GM21737 (cell line): Measurements from ENCODE around the gene MED25.

Source experiments
- ATAC-seq: cut with Tn5 transposase; IDR thresholded peaks from one replicate; pipeline ENCODE4 v1.9.1; 2021; ENCODE audit warnings: mild to moderate bottlenecking, moderate library complexity; ENCODE audit not compliant: unreplicated experiment

MED25 gene

DNA sequence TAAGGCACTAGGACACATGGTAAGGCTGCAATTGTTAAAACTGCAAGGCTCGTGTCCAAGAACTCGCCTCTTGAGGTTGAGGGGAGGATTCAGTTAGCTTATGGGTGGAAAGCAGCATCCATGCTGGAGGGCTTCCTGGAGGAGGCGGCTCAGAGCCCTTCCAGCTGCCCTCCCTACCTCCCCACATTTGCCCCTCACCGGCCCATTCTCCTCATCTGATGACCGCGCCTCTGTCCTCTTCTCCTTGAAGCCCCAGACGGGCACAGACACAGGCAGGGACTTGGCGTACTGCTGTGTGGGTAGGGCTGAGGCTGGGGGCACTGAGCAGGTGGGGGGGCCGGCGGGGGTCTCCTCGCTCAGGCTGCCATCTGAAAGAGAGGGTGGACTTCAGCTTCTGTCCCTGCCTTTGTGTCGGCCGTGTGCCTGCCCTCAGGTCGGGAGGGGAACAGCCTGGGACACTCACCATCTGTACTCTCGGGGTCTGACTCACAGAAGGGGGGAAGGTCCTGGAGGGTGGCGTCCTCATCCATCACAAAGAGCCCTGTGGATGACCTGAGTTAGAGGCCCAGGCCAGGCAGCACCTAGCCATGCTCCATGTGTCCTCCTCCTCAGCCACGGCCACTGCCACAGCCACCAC lies 53.4 kb downstream of the MED25 start:
- ATAC-seq: no peak

DNA sequence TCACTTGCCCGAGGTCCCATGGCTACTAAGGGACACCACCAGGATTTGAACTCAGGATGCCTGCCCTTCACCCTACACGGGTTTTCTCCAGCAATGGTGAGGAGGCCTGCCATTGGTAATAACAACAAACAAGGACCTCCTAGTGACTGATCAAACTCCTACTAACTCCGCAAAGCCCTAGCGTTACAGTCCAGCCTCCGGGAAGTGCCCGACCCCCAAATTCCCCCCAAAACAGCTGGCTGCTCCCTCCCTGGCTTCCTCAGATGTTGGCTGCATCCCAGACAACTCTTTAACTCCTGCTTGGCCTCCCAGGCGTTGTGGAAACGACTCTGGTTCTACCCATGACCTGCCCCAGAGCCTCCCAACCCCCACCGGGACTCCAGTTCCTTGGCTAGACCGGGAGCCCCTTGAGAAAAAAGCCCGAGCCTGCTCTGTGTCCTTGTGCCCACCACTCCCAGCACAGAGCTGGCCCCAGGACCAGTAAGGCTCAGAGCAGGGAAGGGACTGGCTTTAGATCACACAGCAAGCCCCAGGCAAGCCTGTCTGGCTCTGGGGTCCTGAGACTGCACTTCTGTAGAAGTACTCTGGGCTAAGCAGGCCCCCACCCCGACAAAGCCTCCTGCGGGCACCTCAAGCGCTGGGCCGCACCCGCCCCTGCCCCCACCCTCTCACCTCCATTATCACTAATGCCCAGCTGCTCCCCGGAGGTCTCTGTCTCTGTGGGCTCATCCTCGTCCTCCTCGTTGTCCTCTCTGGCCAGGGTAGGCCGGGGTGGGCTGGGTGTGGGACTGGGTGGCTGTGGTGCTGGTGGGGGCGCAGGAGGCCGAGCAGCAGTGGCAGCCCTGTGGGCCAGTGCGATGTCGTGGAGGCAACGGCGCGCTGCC lies 54.4 kb downstream of the MED25 start:
- ATAC-seq: no peak

DNA sequence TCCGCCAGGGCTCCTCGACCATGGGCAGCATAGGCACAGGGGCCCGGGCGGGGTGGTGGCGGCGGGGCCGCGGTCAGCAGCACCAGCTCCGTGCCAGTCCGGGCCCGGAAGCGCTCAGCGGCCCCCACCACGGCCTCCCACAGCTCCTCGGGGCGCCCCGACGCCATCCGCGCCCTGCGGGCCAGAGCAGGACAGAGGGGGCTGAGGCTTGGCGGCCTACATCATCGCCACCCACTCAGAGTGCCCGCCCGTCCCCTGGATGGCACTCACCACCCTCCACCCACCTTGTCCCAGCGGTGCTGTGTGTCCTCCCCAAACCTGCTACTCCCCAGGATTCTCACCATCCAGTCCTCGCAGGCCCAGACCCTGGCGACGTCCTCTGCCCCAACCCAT lies 55.0 kb downstream of the MED25 start:
- ATAC-seq: no peak

DNA sequence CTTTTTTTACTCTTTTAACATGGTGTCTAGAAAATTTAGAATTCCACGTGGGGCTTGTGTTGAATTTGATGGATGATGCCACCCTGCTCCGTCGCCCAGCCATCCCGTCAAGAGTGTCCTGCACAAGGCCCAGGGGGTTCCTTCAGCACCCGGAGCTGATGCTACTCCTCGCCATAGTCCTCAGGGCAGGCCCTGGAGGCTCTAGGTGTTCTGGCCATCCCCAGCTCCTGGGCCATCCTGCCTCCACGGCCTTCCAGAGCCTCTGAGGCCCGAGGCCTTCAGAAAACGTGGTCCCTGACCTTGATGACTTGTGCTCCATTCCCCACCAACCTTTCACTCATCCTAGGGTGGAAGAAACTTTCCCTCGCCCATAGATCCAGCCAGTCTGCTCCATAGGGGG lies 55.7 kb downstream of the MED25 start:
- no peak for ATAC-seq

DNA sequence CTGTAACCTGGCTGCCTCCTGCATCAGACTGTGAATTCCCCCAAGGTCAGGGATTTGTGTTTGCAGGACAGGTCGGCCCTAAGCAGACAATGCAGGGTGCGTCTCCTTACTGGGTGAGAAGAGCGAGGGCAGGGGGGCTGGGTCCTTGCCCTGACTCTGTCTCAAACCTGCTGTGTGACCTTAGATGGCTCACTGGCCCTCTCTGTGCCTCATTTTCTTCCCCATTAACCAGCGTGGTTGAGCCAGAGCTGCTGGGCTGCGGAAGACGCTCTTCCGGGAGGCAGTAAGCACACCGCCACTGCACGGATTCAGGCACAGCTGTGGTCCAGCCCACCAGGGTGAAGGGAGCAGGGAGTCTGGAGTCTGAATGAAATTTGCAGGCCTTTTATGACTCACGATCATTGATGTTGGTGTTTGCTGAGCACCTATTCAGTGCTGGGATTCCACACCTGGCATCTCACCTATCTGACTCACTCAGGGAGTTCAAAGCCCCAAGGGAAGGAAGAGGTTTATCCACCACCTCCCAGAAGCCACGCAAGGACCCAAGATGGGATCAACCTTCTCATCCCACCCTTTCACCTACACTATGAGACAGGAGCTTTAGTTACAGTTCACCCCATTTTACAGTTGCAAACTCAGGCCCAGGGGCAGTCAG lies 56.5 kb downstream of the MED25 start:
- no peak for ATAC-seq

DNA sequence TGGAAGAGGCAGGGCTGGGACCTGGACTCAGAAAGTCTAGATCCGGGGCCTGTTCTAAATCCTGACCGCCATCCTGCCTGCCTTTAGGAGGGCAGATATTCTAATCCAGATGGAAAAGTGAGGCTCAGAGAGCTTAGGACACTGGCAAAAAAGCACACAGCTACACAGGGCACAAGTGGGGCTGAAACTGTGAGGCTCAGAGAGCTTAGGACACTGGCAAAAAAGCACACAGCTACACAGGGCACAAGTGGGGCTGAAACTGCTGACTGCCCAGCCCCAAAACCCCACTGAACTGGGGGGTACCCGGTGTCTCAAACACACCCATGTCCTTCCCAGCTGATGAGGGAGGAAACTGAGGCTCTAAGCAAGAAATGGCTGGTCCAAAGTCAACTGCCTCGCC lies 57.1 kb downstream of the MED25 start:
- ATAC-seq: no peak

DNA sequence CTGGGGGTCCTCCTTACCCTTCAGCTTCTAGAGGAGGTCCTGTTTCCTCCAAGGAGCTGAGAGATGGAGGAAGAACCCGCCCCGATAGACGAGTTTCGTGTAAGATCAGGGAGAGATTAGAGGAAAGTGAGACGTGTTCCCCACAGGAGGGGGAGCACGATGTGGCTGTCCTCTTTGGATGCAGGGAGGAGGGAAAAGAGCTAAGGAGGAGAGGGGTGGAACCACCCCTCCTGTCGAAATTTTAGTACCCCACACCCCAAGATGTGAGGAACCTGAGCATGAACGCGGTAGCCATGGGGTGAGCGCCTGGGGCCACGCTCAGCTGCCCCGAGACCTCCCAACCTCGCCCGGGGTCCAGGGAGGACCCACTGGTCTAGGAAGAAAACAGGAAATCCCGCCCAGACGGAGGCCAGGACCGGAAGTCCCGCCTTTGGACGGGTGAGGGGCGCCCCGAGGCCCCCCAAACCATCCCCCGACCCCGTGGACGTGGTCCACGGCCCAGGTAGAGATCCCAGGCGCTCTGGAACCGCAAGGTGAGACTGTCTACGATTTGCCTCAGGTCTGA lies 57.9 kb downstream of the MED25 start:
- no peak for ATAC-seq

DNA sequence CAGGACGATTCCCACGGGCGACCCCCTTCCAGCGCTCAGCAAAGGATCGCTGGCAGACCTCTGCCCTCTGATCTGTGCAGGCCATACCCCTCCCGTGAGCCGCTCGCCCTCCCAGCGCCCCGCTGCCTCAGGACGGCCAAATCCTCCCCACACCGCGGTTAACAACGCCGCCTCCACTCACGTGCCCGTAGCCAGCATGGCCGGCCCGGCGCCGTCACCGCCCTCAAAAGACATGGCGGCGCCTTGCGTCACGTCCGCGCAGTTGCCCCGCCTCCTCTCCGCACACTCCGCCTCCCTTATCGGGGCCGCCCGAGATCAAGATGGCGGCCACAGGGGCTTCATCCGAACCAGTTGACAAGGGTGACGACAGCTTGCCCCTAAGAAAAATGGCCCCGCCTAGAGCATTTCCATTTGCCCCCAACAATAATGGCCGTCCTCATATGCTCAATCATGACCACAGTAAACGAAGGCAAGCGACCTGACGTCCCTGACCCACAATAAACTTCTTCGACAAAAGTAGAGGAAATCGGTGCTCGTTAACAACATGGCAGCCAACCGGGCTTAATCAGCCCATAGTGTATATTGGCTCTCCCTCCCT lies 58.4 kb downstream of the MED25 start:
- ATAC-seq: peak; percentile 40

DNA sequence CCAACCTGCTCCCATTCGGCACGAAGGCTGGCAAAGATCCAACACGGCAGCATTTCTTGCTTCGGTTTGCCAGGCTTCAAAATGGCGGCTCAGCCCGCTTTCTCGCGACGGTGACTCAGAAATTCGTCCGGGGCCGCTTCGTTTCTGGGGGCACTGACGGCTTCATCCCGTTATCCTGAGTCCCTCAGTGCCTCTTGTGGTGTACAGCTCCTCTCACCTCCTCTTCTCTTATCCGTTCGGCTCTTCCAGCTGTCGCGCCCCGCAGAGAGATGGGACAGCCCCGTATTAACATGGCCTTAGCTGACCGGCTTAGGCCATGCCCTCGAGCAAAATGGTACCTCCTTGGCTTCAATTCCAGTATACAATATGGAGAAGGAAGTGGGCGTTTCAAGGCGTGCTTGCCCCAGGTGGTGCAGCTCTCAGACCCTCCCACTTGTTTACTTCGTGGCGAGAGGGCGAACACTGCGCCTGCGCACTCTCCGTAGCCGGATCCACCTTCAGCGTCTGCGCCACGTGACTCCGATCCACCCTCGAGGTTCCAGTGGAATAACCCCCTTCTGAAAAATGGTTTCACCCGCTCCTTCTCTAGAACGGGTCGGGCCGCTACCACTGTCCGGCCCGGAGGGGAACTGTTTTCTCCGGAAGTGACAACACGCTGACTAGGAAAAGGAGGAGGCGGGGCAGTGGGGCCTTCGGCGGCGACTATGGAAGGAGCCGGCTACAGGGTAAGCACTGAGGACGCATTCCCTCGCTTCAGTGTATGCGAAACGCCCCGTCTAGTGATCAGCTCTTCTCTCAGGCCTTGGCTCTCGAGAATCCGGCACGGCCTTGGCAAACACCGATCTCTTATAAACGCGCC lies 59.2 kb downstream of the MED25 start, which contains the start of the genes AKT1S1 and TBC1D17:
TSS of gene AKT1S1 (minus strand) at position 336 of the 859 bp plus-strand sequence. CDS start 4,060 bp downstream, outside the sequence.
TSS of gene TBC1D17 (plus strand) at position 683 of the 859 bp plus-strand sequence. CDS start at position 705, 22 bp downstream.
- peak; percentile 56 for ATAC-seq

DNA sequence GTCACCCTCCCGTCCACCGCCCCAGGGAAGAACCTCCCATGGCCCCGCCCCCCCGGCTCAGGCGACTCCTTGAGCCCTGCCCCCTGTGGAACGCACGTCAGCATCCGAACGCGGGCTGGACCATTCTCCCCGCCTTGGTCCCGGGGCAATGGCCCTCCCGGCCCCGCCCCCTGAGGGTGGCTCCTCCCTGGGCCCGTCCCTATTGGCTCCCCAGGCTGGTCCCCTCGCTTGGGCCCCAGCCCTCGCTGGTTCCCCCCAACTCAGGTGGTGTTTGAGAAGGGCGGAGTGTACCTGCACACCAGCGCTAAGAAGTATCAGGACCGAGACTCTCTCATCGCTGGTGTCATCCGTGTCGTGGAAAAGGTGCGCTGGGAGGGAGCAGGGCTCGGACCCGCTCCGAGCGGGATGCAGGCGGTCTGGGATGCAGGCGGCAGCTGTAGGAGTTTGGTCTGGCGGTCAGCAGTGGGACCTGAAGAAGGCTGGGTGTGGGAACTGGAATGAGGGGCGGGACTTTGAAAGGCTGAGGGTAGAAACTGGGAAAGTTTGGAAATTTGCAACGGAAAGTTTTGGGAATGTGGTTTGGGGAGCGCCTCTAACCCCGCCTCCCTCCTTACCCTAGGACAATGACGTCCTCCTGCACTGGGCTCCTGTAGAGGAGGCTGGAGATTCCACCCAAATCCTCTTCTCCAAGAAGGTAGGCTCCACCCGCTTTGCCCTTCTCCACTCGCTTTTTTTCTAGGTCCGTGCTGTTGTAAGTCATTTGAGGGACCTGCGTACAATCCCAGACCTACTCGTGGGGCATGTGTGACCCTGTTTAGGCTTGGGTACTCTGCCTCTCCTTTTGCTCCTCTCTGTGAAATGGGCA lies 60.0 kb downstream of the MED25 start:
- peak; percentile 46 for ATAC-seq

DNA sequence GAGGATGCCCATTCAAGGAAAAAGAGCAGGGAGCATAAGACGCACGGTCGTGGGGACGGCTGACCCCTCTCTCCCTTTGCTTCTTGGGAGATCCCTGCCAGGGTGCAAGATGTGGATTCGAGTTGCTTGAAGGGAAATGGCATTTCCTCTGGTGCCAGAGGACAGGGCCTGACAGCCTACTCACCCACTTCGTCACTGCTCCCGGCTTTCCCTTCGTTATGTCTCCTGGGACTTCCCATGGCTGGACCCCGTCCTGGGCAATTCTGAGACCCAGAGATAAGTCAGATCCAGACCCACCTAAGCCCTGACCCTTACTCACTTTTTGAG lies 60.6 kb downstream of the MED25 start:
- ATAC-seq: no peak

DNA sequence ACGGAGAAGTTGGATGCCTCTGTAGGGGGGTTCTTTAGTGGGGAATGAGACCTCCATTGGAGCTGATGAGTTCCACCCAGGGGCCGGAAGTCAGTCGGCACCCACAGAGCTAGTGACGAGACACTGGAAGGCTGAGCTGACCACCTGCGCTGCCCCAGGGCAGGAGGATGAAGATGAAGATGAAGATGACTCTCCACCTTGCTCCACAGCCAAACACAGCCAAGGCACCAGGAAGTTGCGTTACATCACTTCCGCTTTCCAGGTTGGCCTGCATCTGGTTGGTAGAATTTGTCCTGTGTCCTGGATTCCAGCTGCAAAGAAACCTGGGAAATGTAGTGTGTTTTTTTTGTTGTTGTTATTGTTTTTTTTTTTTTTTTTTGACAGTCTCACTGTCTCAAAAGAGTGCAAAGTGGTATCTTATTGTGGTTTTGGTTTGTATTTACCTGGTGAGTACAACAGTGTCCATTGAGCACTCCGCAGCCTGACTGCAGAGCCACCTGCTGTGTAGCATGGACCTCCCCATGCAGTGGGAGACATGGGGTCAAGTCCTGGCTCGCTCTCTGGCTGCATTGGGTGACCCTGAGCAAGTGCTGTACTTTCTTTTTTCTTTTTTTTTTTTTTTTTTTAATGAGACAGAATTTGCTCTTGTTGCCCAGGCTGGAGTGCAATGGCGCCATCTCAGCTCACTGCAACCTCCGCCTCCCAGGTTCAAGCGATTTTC lies 61.3 kb downstream of the MED25 start:
- no peak for ATAC-seq

DNA sequence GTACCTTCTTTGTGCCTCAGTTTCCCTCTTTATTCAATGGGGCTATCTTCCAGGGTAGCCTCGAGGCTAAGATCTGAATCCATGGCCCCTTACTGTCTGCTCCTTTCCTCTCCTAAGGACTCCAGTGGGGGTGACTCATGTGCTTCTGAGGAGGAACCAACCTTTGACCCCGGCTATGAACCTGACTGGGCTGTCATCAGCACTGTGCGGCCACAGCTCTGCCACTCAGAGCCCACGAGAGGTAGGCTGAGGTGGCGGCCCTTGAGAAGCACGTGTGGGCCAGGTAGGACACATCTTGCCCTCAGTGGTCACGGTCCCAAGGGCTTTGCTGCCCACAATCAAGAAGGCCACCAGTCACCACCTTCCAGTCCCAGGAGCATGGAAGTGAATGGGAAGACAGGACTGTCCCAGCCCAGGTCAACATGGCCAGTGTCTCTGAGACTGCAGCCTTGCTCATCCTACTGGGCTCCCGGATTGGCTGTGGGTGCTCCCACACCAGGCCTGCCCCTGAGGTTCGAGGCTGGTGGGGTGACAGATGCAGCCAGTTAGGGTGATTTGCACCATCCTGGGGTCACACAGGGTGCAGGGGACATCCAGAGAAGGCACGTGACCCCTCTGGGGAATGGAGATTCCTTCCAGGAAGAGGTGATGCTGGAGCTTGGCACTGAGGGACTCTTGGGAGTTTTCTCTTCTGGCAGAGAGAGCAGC lies 62.2 kb downstream of the MED25 start:
- ATAC-seq: no peak

DNA sequence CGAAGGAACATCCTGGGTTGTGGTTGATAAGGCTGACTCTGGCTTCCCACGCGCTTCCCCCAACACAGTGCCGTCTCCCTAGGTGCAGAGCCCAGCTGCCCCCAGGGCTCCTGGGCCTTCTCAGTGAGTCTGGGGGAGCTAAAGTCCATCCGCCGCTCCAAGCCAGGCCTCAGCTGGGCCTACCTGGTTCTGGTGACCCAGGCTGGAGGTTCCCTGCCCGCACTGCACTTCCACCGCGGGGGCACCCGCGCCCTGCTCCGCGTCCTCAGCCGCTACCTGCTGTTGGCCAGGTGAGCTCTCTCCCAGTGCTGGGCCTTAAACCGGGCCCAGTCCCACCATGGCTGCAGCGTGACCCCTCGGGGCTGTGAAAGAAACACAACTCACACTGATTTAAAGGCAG lies 63.1 kb downstream of the MED25 start:
- ATAC-seq: no peak

DNA sequence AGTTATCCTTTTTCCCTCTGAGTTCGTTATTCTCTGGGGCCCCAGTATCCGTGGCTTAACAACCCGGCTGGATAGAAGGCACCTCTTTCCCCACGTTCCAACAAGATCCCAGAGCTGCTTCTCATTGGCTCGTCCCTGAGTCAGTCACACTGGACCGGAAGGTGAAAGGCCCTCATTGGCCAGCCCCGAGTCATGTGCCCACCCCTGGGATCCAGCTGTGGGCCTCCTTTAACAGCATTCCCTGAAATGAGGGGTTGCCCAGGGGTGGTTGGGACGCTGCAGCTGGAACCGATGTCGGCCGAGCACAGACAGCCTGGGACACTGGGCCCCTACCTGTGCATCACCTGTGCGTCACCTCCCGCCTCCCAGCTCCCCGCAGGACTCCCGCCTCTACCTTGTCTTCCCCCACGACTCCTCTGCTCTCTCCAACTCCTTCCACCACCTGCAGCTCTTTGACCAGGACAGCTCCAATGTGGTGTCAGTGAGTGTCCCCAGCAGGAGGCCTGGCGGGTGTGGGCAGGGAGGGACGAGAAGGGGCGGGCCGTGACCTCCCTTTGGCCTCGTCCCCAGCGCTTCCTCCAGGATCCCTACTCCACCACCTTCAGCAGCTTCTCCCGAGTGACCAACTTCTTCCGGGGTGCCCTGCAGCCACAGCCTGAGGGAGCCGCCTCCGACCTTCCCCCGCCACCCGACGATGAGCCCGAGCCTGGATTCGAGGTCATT lies 63.7 kb downstream of the MED25 start:
- ATAC-seq: no peak

DNA sequence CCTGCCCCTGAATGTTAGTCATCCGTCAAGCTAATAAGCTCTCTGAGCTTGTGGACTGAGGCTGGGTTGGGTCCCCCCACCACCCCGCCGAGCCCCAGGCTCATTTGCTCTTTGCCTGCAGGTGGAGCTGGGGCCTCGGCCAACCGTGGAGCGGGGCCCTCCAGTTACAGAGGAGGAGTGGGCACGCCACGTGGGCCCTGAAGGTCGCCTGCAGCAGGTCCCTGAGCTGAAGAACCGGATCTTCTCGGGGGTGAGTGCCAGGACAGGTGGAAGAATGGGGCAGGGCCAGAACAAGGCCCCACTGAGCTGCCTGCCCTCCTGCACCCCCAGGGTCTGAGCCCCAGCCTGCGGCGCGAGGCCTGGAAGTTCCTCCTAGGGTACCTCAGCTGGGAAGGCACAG lies 64.6 kb downstream of the MED25 start:
- ATAC-seq: no peak

DNA sequence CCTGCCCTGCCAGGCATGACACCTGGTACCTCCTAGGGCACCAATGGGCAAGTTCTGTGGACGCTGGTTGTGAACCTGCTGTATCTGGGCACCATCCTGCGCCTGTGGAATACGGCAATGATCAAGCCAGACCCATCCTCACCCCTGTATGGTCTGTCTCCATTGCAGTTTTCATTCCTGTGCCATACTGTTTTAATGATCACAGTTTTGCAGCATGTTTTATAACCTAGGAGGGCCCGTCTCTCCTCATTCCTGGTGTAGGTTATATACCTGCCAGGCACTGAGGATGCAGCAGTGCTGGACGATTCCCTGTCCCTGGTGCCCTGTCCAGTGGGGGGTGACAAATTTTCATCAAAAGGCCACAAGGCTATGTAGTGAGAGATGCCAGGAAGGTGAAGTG lies 65.0 kb downstream of the MED25 start:
- no peak for ATAC-seq
